ENCODE measurements around the gene ISL2. TPM values are rescaled to one million over a fixed set of nuclear protein-coding genes. Genes with fewer than 3 reads are reported as not detected.

Gene ISL2
- total and polyA plus RNA-seq, 2 of the 13 experiments (the other 11 are each of a cell fraction or from before 2014, with no cell fraction given), result 4.3 to 5.1 TPM

DNA sequence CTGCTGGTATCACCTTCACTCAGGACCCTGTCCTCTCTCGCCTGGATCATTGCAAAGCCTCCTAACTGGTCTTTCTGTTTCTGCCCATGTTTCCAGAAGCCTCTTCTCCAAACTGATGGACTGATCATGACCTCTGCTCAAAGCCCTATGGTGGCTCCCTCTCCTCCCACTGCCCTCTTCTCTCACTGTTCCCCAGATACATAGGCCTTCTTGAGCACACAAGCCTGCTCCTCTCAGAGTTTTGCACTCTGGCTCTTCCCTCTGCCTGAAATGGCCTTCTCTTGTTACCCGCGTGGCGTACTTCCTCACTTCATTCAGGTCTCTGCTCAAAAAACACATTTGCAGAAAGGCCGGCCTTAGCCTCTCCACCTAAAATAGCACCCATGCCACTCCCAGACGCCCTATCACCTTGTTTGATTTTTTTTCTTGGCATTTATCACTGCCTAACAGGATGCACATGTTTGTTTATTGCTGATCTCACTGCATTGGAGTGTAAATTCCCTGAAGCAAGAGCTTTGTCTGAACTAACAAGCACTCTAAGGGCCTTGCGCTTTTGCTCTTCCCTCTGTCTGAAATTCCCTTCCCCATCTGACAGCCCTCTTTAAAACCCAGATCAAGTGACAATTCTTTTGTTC is 23.9 kb upstream of the ISL2 start (continued):
- TF ChIP-seq ZNF839 (CRISPR knock-in tag; IDR thresholded peaks at IDR 0.05; ENCODE audit: borderline replicate concordance) (no peak), ZNF205 (CRISPR knock-in tag; IDR thresholded peaks at IDR 0.05) (no peak), ZNF253 (CRISPR knock-in tag; IDR thresholded peaks at IDR 0.05; ENCODE audit: borderline replicate concordance) (no peak), GLI4 (CRISPR knock-in tag; IDR thresholded peaks at IDR 0.05; ENCODE audit: borderline replicate concordance) (no peak), TOE1 (CRISPR knock-in tag; IDR thresholded peaks at IDR 0.05) (no peak), ZNF562 (CRISPR knock-in tag; IDR thresholded peaks at IDR 0.05; ENCODE audit: borderline replicate concordance) (no peak), JUNB (CRISPR knock-in tag; IDR thresholded peaks at IDR 0.05; ENCODE audit: borderline replicate concordance) (peak; percentile 55; the same call in 1 of the 2 replicates), NR2F2 (IDR thresholded peaks at IDR 0.05; ENCODE audit: borderline replicate concordance, low read depth) (no peak), KAT8 (CRISPR knock-in tag; IDR thresholded peaks at IDR 0.05) (0 out of 2 replicates have a peak, but pooled peaks have one; percentile 25), ARID4A (CRISPR knock-in tag; IDR thresholded peaks at IDR 0.05; ENCODE audit: borderline replicate concordance) (no peak), ZNF660 (CRISPR knock-in tag; IDR thresholded peaks at IDR 0.05; ENCODE audit: borderline replicate concordance, low read depth) (no peak), ZNF431 (CRISPR knock-in tag; IDR thresholded peaks at IDR 0.05; ENCODE audit: borderline replicate concordance, low read depth) (no peak), ZNF230 (CRISPR knock-in tag; IDR thresholded peaks at IDR 0.05) (no peak), ELF4 (CRISPR knock-in tag; IDR thresholded peaks at IDR 0.05; ENCODE audit: borderline replicate concordance) (no peak), ZFP36L1 (CRISPR knock-in tag; IDR thresholded peaks at IDR 0.05) (no peak), ATF1 (CRISPR knock-in tag; IDR thresholded peaks at IDR 0.05) (no peak)
- TF ChIP-seq, protein P1, sequence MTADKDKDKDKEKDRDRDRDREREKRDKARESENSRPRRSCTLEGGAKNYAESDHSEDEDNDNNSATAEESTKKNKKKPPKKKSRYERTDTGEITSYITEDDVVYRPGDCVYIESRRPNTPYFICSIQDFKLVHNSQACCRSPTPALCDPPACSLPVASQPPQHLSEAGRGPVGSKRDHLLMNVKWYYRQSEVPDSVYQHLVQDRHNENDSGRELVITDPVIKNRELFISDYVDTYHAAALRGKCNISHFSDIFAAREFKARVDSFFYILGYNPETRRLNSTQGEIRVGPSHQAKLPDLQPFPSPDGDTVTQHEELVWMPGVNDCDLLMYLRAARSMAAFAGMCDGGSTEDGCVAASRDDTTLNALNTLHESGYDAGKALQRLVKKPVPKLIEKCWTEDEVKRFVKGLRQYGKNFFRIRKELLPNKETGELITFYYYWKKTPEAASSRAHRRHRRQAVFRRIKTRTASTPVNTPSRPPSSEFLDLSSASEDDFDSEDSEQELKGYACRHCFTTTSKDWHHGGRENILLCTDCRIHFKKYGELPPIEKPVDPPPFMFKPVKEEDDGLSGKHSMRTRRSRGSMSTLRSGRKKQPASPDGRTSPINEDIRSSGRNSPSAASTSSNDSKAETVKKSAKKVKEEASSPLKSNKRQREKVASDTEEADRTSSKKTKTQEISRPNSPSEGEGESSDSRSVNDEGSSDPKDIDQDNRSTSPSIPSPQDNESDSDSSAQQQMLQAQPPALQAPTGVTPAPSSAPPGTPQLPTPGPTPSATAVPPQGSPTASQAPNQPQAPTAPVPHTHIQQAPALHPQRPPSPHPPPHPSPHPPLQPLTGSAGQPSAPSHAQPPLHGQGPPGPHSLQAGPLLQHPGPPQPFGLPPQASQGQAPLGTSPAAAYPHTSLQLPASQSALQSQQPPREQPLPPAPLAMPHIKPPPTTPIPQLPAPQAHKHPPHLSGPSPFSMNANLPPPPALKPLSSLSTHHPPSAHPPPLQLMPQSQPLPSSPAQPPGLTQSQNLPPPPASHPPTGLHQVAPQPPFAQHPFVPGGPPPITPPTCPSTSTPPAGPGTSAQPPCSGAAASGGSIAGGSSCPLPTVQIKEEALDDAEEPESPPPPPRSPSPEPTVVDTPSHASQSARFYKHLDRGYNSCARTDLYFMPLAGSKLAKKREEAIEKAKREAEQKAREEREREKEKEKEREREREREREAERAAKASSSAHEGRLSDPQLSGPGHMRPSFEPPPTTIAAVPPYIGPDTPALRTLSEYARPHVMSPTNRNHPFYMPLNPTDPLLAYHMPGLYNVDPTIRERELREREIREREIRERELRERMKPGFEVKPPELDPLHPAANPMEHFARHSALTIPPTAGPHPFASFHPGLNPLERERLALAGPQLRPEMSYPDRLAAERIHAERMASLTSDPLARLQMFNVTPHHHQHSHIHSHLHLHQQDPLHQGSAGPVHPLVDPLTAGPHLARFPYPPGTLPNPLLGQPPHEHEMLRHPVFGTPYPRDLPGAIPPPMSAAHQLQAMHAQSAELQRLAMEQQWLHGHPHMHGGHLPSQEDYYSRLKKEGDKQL (CRISPR knock-in tag; IDR thresholded peaks at IDR 0.05; ENCODE audit: low read depth), result no peak
- TF ChIP-seq, protein P2, sequence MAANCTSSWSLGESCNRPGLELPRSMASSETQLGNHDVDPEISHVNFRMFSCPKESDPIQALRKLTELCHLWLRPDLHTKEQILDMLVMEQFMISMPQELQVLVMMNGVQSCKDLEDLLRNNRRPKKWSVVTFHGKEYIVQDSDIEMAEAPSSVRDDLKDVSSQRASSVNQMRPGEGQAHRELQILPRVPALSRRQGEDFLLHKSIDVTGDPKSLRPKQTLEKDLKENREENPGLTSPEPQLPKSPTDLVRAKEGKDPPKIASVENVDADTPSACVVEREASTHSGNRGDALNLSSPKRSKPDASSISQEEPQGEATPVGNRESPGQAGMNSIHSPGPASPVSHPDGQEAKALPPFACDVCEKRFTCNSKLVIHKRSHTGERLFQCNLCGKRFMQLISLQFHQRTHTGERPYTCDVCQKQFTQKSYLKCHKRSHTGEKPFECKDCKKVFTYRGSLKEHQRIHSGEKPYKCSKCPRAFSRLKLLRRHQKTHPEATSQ (CRISPR knock-in tag; IDR thresholded peaks at IDR 0.05; ENCODE audit: borderline replicate concordance), result no peak
